Measurements from ENCODE around the gene NCAPG2.

Gene NCAPG2

GRCh38 chr7:158618745-158619140 lies 85.9 kb downstream of the NCAPG2 start:
- Mint-ChIP-seq H3K27ac (no peak overlapping the region), H3K9me3 (no peaks in the 10 kb centered on the region), H3K4me3 (no peak overlapping the region), H3K4me1 (no peaks in the 10 kb centered on the region), H3K36me3 (peaks cover 9% of the 10 kb centered on the region)
- ATAC-seq (no peak), DNase-seq (ENCODE audit: low spot score in 2 of 2) (no peak)

- no peaks in the 10 kb centered on the region for H3K9me3 Mint-ChIP-seq
- H3K4me1 Mint-ChIP-seq, result no peaks in the 10 kb centered on the region
- H3K4me3 Mint-ChIP-seq, result no peak overlapping the region
- no peak overlapping the region for H3K27ac Mint-ChIP-seq
- no peak for ATAC-seq
- no peaks in the 10 kb centered on the region for H3K36me3 Mint-ChIP-seq
- DNase-seq (ENCODE audit: low spot score in 2 of 2), result no peak
These were observed 86.9 kb downstream of the NCAPG2 start for GRCh38 chr7:158617737-158618128.

- DNase-seq (ENCODE audit: low spot score in 2 of 2) (no peak), ATAC-seq (no peak)
- peaks cover 5% of the 10 kb centered on the region for H3K36me3 Mint-ChIP-seq
- H3K9me3 Mint-ChIP-seq, result no peaks in the 10 kb centered on the region
- no peak overlapping the region for H3K27ac Mint-ChIP-seq
- H3K4me3 Mint-ChIP-seq, result no peak overlapping the region
- peaks cover 7% of the 10 kb centered on the region for H3K4me1 Mint-ChIP-seq
These were observed 88.6 kb downstream of the NCAPG2 start for GRCh38 chr7:158616050-158616449.

GRCh38 chr7:158614700-158615099 lies 89.9 kb downstream of the NCAPG2 start:
- DNase-seq (ENCODE audit: low spot score in 2 of 2), result no peak
- Mint-ChIP-seq H3K9me3 (no peaks in the 10 kb centered on the region), H3K27ac (no peak overlapping the region), H3K4me1 (peaks cover 7% of the 10 kb centered on the region), H3K36me3 (peaks cover 5% of the 10 kb centered on the region), H3K4me3 (no peak overlapping the region)
- peak; percentile 36 for ATAC-seq

- H3K27ac Mint-ChIP-seq, result no peak overlapping the region
- no peak overlapping the region for H3K4me3 Mint-ChIP-seq
- ATAC-seq, result peak; percentile 51
- no peak for DNase-seq (ENCODE audit: low spot score in 2 of 2)
- H3K9me3 Mint-ChIP-seq, result no peaks in the 10 kb centered on the region
- H3K4me1 Mint-ChIP-seq, result peaks cover 7% of the 10 kb centered on the region
- H3K36me3 Mint-ChIP-seq, result peaks cover 5% of the 10 kb centered on the region
These were observed 91.1 kb downstream of the NCAPG2 start for GRCh38 chr7:158613481-158613880.

GRCh38 chr7:158612546-158612945 lies 92.1 kb downstream of the NCAPG2 start:
- Mint-ChIP-seq H3K4me3 (no peak overlapping the region), H3K4me1 (peaks cover 7% of the 10 kb centered on the region), H3K27ac (no peak overlapping the region), H3K36me3 (peaks cover 5% of the 10 kb centered on the region), H3K9me3 (no peaks in the 10 kb centered on the region)
- DNase-seq (ENCODE audit: low spot score in 2 of 2) (no peak), ATAC-seq (no peak)

GRCh38 chr7:158611541-158611940 lies 93.1 kb downstream of the NCAPG2 start:
- H3K27ac Mint-ChIP-seq, result no peak overlapping the region

GRCh38 chr7:158609313-158609974 lies 95.2 kb downstream of the NCAPG2 start:
- no peaks in the 10 kb centered on the region for H3K9me3 Mint-ChIP-seq
- peaks cover 7% of the 10 kb centered on the region for H3K4me1 Mint-ChIP-seq
- no peak overlapping the region for H3K4me3 Mint-ChIP-seq
- no peak overlapping the region for H3K27ac Mint-ChIP-seq
- DNase-seq (ENCODE audit: low spot score in 2 of 2) (no peak), ATAC-seq (no peak)
- peaks cover 5% of the 10 kb centered on the region for H3K36me3 Mint-ChIP-seq

More at GRCh38 chr7:158611541-158611940, 93.1 kb downstream of the NCAPG2 start:
- peaks cover 7% of the 10 kb centered on the region for H3K4me1 Mint-ChIP-seq
- H3K4me3 Mint-ChIP-seq, result no peak overlapping the region
- ATAC-seq (no peak), DNase-seq (ENCODE audit: low spot score in 2 of 2) (no peak)
- peaks cover 5% of the 10 kb centered on the region for H3K36me3 Mint-ChIP-seq
- no peaks in the 10 kb centered on the region for H3K9me3 Mint-ChIP-seq

GRCh38 chr7:158607563-158607962 lies 97.0 kb downstream of the NCAPG2 start:
- ATAC-seq (no peak), DNase-seq (ENCODE audit: low spot score in 2 of 2) (no peak)
- Mint-ChIP-seq H3K27ac (no peak overlapping the region), H3K4me1 (peaks cover 20% of the 10 kb centered on the region), H3K9me3 (no peaks in the 10 kb centered on the region), H3K36me3 (peaks cover 5% of the 10 kb centered on the region), H3K4me3 (no peak overlapping the region)

- Mint-ChIP-seq H3K9me3 (no peaks in the 10 kb centered on the region), H3K27ac (peak overlapping the region; percentile 48), H3K36me3 (peaks cover 4% of the 10 kb centered on the region), H3K4me1 (peaks cover 20% of the 10 kb centered on the region), H3K4me3 (no peak overlapping the region)
- ATAC-seq (no peak), DNase-seq (ENCODE audit: low spot score in 2 of 2) (no peak)
These were observed 97.8 kb downstream of the NCAPG2 start for GRCh38 chr7:158606671-158607424.

GRCh38 chr7:158606129-158606528 lies 98.5 kb downstream of the NCAPG2 start:
- Mint-ChIP-seq H3K36me3 (no peaks in the 10 kb centered on the region), H3K9me3 (no peaks in the 10 kb centered on the region), H3K4me1 (peaks cover 14% of the 10 kb centered on the region), H3K27ac (peak overlapping the region; percentile 48), H3K4me3 (no peak overlapping the region)
- DNase-seq (ENCODE audit: low spot score in 2 of 2) (no peak), ATAC-seq (no peak)

- H3K4me3 Mint-ChIP-seq, result no peak overlapping the region
- peaks cover 14% of the 10 kb centered on the region for H3K4me1 Mint-ChIP-seq
- peak; percentile 53 for ATAC-seq
- H3K36me3 Mint-ChIP-seq, result no peaks in the 10 kb centered on the region
- no peaks in the 10 kb centered on the region for H3K9me3 Mint-ChIP-seq
- DNase-seq (ENCODE audit: low spot score in 2 of 2), result no peak
- H3K27ac Mint-ChIP-seq, result no peak overlapping the region
These were observed 100.5 kb downstream of the NCAPG2 start for GRCh38 chr7:158603773-158604755.

GRCh38 chr7:158602905-158603772 lies 101.5 kb downstream of the NCAPG2 start:
- DNase-seq (ENCODE audit: low spot score in 2 of 2), result no peak
- peak overlapping the region; percentile 34 for H3K27ac Mint-ChIP-seq
- H3K4me3 Mint-ChIP-seq, result no peak overlapping the region
- no peaks in the 10 kb centered on the region for H3K36me3 Mint-ChIP-seq
- peaks cover 14% of the 10 kb centered on the region for H3K4me1 Mint-ChIP-seq
- ATAC-seq, result peak; percentile 85
- no peaks in the 10 kb centered on the region for H3K9me3 Mint-ChIP-seq

GRCh38 chr7:158602041-158602440 lies 102.6 kb downstream of the NCAPG2 start:
- DNase-seq (ENCODE audit: low spot score in 2 of 2) (no peak), ATAC-seq (no peak)
- no peaks in the 10 kb centered on the region for H3K36me3 Mint-ChIP-seq
- H3K27ac Mint-ChIP-seq, result no peak overlapping the region
- no peak overlapping the region for H3K4me3 Mint-ChIP-seq
- peaks cover 14% of the 10 kb centered on the region for H3K4me1 Mint-ChIP-seq
- no peaks in the 10 kb centered on the region for H3K9me3 Mint-ChIP-seq

Measured in stimulated activated effector memory CD8-positive, alpha-beta T cell treated with anti-CD3 and anti-CD28 coated beads, Interleukin-12 subunit alpha, Interleukin-12 subunit beta, amount 100 ng/mL, for 72 hours (primary cell).